ENCODE measurements around the gene PDE4D. TPM values are rescaled to one million over a fixed set of nuclear protein-coding genes. Genes with fewer than 3 reads are reported as not detected.

Gene PDE4D
- total RNA-seq, 1 experiment from 2014 or later: 2.1 TPM

- no peak overlapping the region for H3K4me3 Mint-ChIP-seq
Observed at GRCh38 chr5:59722874-59723273, 170.7 kb downstream of the PDE4D start.

More at GRCh38 chr5:59722874-59723273, 170.7 kb downstream of the PDE4D start:
- no peak overlapping the region for H3K23ac ChIP-seq (ENCODE audit: insufficient read length, low read depth, low read length)
- no peak overlapping the region for H2AK5ac ChIP-seq (ENCODE audit: insufficient read length, low read length)
- no peak overlapping the region for H4K8ac ChIP-seq (replicated peaks; ENCODE audit: insufficient read length, low read depth, low read length)
- no peaks in the 10 kb centered on the region for H3K4me1 ChIP-seq (ENCODE audit: insufficient read depth, low read length)
- no peak overlapping the region for H3T11ph ChIP-seq (ENCODE audit: low read length)
- no peak overlapping the region for H3K14ac ChIP-seq (ENCODE audit: insufficient read depth, low read length)
- H3K23me2 ChIP-seq (ENCODE audit: insufficient read length, low read depth, low read length, poor library complexity, severe bottlenecking): no peaks in the 10 kb centered on the region
- no peak for DNase-seq
- H4K91ac ChIP-seq (ENCODE audit: insufficient read length, low read depth, low read length): no peak overlapping the region
- WGBS (ENCODE audit: extremely low coverage, insufficient read length, low lambda C conversion rate): no CpG with 5 or more reads among the region's 2 CpGs
- Mint-ChIP-seq H3K27me3 (ENCODE audit: low read depth) (no peaks in the 10 kb centered on the region), H3K4me1 (peaks cover 15 to 23% of the 10 kb centered on the region in 2 experiments; a peak in 3 of 4 replicates), H3K27ac (no peak overlapping the region), H3K9me3 (no peaks in the 10 kb centered on the region; a peak in 1 of 5 replicates), H3K36me3 (ENCODE audit: insufficient read depth in 1 of 3, low read depth in 3 of 3) (peaks cover 0 to 3% (median 2%) of the 10 kb centered on the region in 3 experiments; a peak in 1 of 7 replicates)
- no peak overlapping the region for H3K4me2 ChIP-seq (ENCODE audit: insufficient read depth, insufficient read length, low read length)
- H3K27ac ChIP-seq (ENCODE audit: insufficient read length, low read depth, low read length): no peak overlapping the region
- H2BK120ac ChIP-seq (ENCODE audit: low read depth, low read length, poor library complexity, severe bottlenecking): no peak overlapping the region
- no peak overlapping the region for H2AFZ ChIP-seq (ENCODE audit: low read length)
- H2BK5ac ChIP-seq (ENCODE audit: insufficient read length, low read length): no peak overlapping the region
- TF ChIP-seq CTCF (conservative IDR thresholded peaks at IDR 0.05): no peak
- H3K9ac ChIP-seq (ENCODE audit: extremely low read depth, insufficient read length, low read length): no peak overlapping the region
- no peak overlapping the region for H2BK15ac ChIP-seq (ENCODE audit: low read depth, low read length)
- H2BK12ac ChIP-seq (ENCODE audit: insufficient read length, low read depth, low read length): no peak overlapping the region
- H3K79me1 ChIP-seq (ENCODE audit: insufficient read depth, low read depth, low read length, poor library complexity, severe bottlenecking): no peaks in the 10 kb centered on the region
- no peak overlapping the region for H4K5ac ChIP-seq (ENCODE audit: insufficient read length, low read depth, low read length)
- no peak overlapping the region for H2BK20ac ChIP-seq (ENCODE audit: low read depth, low read length, poor library complexity, severe bottlenecking)
- H3K18ac ChIP-seq (ENCODE audit: insufficient read length, low read depth, low read length): no peak overlapping the region
- no peaks in the 10 kb centered on the region for H3K79me2 ChIP-seq (ENCODE audit: insufficient read depth, low read length)
- H3K27me3 ChIP-seq (ENCODE audit: insufficient read depth, low read length): no peaks in the 10 kb centered on the region
- no peaks in the 10 kb centered on the region for H3K9me3 ChIP-seq (ENCODE audit: control insufficient read depth, low read depth, low read length)
- H3K56ac ChIP-seq (ENCODE audit: insufficient read length, low read depth, low read length): no peak overlapping the region
- no peak overlapping the region for H3K4ac ChIP-seq (ENCODE audit: low read depth, low read length)
- no peaks in the 10 kb centered on the region for H4K20me1 ChIP-seq (ENCODE audit: control insufficient read depth, insufficient read depth, insufficient read length)
